GM23338 (cell line): Measurements from ENCODE around the gene RORB. TPM values are rescaled to one million over a fixed set of nuclear protein-coding genes. Genes with fewer than 3 reads are reported as not detected.

ENCODE experiments used
- ATAC-seq: fragments of 200-7000 bp; cut with Tn5 transposase; 3 replicates; pipeline ENCODE4 v1.9.1; 2020
- DNase-seq: peaks from one replicate; pipeline ENCODE4 v3.0.0-alpha.2; 2015; ENCODE audit warnings: low spot score
- H2AFZ ChIP-seq: fragments of 200-600 bp; sonication (generic); 2 replicates; pipeline ENCODE4 v1.8.0; 2016; ENCODE audit warnings: antibody characterized with exemption, mild to moderate bottlenecking, moderate library complexity
- H3F3A ChIP-seq: fragments of 200-600 bp; sonication (generic); replicated peaks from 2 replicates; pipeline ENCODE4 v1.8.0; 2017; ENCODE audit warnings: antibody characterized with exemption, mixed run types, low read depth
- H3K27ac ChIP-seq: fragments of 200-600 bp; sonication (generic); 2 replicates; pipeline ENCODE4 v1.6.1; 2016; ENCODE audit warnings: low read depth
- H3K27me3 ChIP-seq: fragments of 200-600 bp; sonication (generic); 2 replicates; pipeline ENCODE4 v1.8.0; 2016; ENCODE audit warnings: mild to moderate bottlenecking, mixed run types, moderate library complexity; ENCODE audit not compliant: insufficient read depth
- H3K36me3 ChIP-seq: fragments of 200-600 bp; sonication (generic); 2 replicates; pipeline ENCODE4 v1.8.0; 2016; ENCODE audit warnings: mild to moderate bottlenecking; ENCODE audit not compliant: insufficient read depth
- H3K4me1 ChIP-seq: fragments of 200-600 bp; sonication (generic); 2 replicates; pipeline ENCODE4 v1.8.0; 2016; ENCODE audit warnings: mild to moderate bottlenecking, moderate library complexity; ENCODE audit not compliant: insufficient read depth
- H3K4me2 ChIP-seq: fragments of 200-600 bp; sonication (generic); 2 replicates; pipeline ENCODE4 v1.7.1; 2017; ENCODE audit warnings: mixed run types
- H3K4me3 ChIP-seq: fragments of 200-600 bp; sonication (generic); 2 replicates; pipeline ENCODE4 v1.6.1; 2016; ENCODE audit warnings: mixed run types
- H3K79me2 ChIP-seq: fragments of 200-600 bp; sonication (generic); replicated peaks from 2 replicates; pipeline ENCODE4 v1.8.0; 2017; ENCODE audit warnings: mild to moderate bottlenecking; ENCODE audit not compliant: insufficient read depth
- H3K9me2 ChIP-seq: fragments of 200-600 bp; sonication (generic); 2 replicates; pipeline ENCODE4 v1.8.0; 2017; ENCODE audit not compliant: insufficient read depth
- H4K20me1 ChIP-seq: fragments of 200-600 bp; sonication (generic); replicated peaks from 2 replicates; pipeline ENCODE4 v1.8.0; 2017; ENCODE audit warnings: mild to moderate bottlenecking; ENCODE audit not compliant: insufficient read depth
- H3K27ac Mint-ChIP-seq: 2 replicates; pipeline ENCODE4 v1.8.0; 2020; ENCODE audit warnings: inconsistent platforms, mild to moderate bottlenecking, moderate library complexity, mixed read lengths
- H3K27me3 Mint-ChIP-seq: 3 replicates; pipeline ENCODE4 v1.8.0; 2022; ENCODE audit warnings: low read depth, mild to moderate bottlenecking, moderate library complexity, mixed read lengths, inconsistent platforms; ENCODE audit not compliant: insufficient read depth, poor library complexity
- H3K36me3 Mint-ChIP-seq: 3 replicates; pipeline ENCODE4 v1.8.0; 2021; ENCODE audit warnings: low read depth, mild to moderate bottlenecking, inconsistent platforms, moderate library complexity, mixed read lengths
- H3K4me1 Mint-ChIP-seq: 3 replicates; pipeline ENCODE4 v1.8.0; 2020; ENCODE audit warnings: mild to moderate bottlenecking, inconsistent platforms, mixed read lengths
- H3K4me3 Mint-ChIP-seq: 3 replicates; pipeline ENCODE4 v1.8.0; 2021; ENCODE audit warnings: moderate library complexity, mild to moderate bottlenecking, inconsistent platforms, mixed read lengths
- H3K9me3 Mint-ChIP-seq: 3 replicates; pipeline ENCODE4 v1.8.0; 2020; ENCODE audit warnings: moderate library complexity, mild to moderate bottlenecking, inconsistent platforms, mixed read lengths
- CREB1 ChIP-seq: fragments of 250-450 bp; sonication (Bioruptor Pico); IDR thresholded peaks from 2 replicates; pipeline ENCODE4 v1.5.0; 2020; ENCODE audit warnings: low read depth, mild to moderate bottlenecking, moderate library complexity
- ETS1 ChIP-seq: IDR thresholded peaks from 2 replicates; pipeline ENCODE4 v1.6.1; 2016; ENCODE audit warnings: antibody characterized with exemption
- EZH2 ChIP-seq: fragments of 200-600 bp; sonication (generic); IDR thresholded peaks from one replicate; pipeline ENCODE4 v1.8.0; 2017; ENCODE audit warnings: antibody characterized with exemption, mild to moderate bottlenecking, low read depth; ENCODE audit not compliant: unreplicated experiment
- JUNB ChIP-seq: IDR thresholded peaks from one replicate; pipeline ENCODE4 v1.6.1; 2016; ENCODE audit warnings: antibody characterized with exemption; ENCODE audit not compliant: unreplicated experiment
- NANOG ChIP-seq: IDR thresholded peaks from 2 replicates; pipeline ENCODE4 v1.6.1; 2016; ENCODE audit warnings: antibody characterized with exemption, borderline replicate concordance
- POLR2AphosphoS5 ChIP-seq: IDR thresholded peaks from 2 replicates; pipeline ENCODE4 v1.6.1; 2016; ENCODE audit warnings: antibody characterized with exemption, low read depth
- STAT1 ChIP-seq: IDR thresholded peaks from one replicate; pipeline ENCODE4 v1.6.1; 2016; ENCODE audit warnings: antibody characterized with exemption; ENCODE audit not compliant: unreplicated experiment
- ZNF114 ChIP-seq: fragments of 250-450 bp; sonication (Bioruptor Pico); IDR thresholded peaks from 2 replicates; pipeline ENCODE4 v1.5.0; 2020; ENCODE audit warnings: mild to moderate bottlenecking, moderate library complexity
- ZNF331 ChIP-seq: fragments of 250-450 bp; sonication (Bioruptor Pico); IDR thresholded peaks from 2 replicates; pipeline ENCODE4 v1.5.0; 2020; ENCODE audit warnings: low read depth, mild to moderate bottlenecking, moderate library complexity
- polyA plus RNA-seq: library from polyadenylated mRNA; unstranded; fragments of >200 nt; fragmentation: Nextera tagmentation; extraction: Ambion mirVana; gene quantifications from 2 replicates; pipeline ENCODE4 v1.2.1, GENCODE V29; 2016
- total RNA-seq: library from RNA; depleted of rRNA; stranded (reverse); fragments of >200 nt; shearing (Covaris generic); gene quantifications from 2 replicates; pipeline ENCODE4 v1.2.3, GENCODE V29; 2014
- TF ChIP-seq, protein P1 (sequence below): IDR thresholded peaks from one replicate; pipeline ENCODE4 v1.6.1; 2018; ENCODE audit warnings: antibody characterized with exemption; ENCODE audit not compliant: unreplicated experiment
- TF ChIP-seq, protein P2 (sequence below): fragments of 250-450 bp; sonication (Bioruptor Pico); IDR thresholded peaks from 2 replicates; pipeline ENCODE4 v1.5.0; 2020; ENCODE audit warnings: mild to moderate bottlenecking, moderate library complexity
- TF ChIP-seq, protein P3 (sequence below), 2 experiments: fragments of 200-600 bp in 1 of 2; sonication (generic) in 1 of 2; conservative IDR thresholded peaks; 2 replicates each; pipeline versions ENCODE4 v1.5.1 to v1.6.1; 2016 to 2017; ENCODE audit warnings: antibody characterized with exemption in 2 of 2, low read depth in 2 of 2, mild to moderate bottlenecking in 2 of 2, moderate library complexity in 1 of 2

RORB gene
- total and polyA plus RNA-seq, 2 experiments from 2014 or later: 1.2 to 4.5 TPM

DNA sequence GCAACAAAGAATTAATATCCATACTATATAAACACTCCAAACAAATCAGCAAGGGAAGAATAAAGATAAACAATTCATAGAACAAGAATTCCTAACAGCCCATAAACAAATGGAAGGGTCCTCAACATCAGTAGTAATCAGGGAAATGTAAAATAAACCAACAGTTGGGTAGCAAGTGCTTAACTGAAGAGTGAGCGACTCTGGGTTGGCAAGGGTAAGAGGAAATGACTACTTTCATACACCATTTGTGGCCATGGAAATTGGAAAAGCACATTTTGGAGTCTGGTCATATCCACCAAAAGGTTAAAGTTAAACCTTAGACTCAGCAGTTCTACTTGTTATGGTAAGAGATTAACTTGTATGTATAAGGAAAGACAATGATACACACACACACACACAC, 17.4 kb upstream of the RORB start:
- Histone ChIP-seq H3F3A (no peaks in the 10 kb centered on the region), H3K36me3 (peaks cover 5% of the 10 kb centered on the region; the same call in 1 of the 2 replicates), H3K9me2 (0 out of 2 replicates have a peak, but pooled peaks cover 3% of the 10 kb centered on the region), H3K4me1 (no peaks in the 10 kb centered on the region), H3K4me2 (no peak overlapping the region), H3K27ac (no peak overlapping the region), H3K27me3 (no peaks in the 10 kb centered on the region), H4K20me1 (no peaks in the 10 kb centered on the region), H3K79me2 (no peaks in the 10 kb centered on the region), H2AFZ (no peak overlapping the region), H3K4me3 (no peak overlapping the region)
- Mint-ChIP-seq H3K36me3 (peaks cover 23% of the 10 kb centered on the region), H3K4me1 (no peaks in the 10 kb centered on the region), H3K9me3 (peaks cover 28% of the 10 kb centered on the region), H3K27ac (no peak overlapping the region), H3K27me3 (no peaks in the 10 kb centered on the region), H3K4me3 (no peak overlapping the region)
- TF ChIP-seq ZNF114 (CRISPR knock-in tag): no peak
- no peak for TF ChIP-seq JUNB
- TF ChIP-seq, protein P1, sequence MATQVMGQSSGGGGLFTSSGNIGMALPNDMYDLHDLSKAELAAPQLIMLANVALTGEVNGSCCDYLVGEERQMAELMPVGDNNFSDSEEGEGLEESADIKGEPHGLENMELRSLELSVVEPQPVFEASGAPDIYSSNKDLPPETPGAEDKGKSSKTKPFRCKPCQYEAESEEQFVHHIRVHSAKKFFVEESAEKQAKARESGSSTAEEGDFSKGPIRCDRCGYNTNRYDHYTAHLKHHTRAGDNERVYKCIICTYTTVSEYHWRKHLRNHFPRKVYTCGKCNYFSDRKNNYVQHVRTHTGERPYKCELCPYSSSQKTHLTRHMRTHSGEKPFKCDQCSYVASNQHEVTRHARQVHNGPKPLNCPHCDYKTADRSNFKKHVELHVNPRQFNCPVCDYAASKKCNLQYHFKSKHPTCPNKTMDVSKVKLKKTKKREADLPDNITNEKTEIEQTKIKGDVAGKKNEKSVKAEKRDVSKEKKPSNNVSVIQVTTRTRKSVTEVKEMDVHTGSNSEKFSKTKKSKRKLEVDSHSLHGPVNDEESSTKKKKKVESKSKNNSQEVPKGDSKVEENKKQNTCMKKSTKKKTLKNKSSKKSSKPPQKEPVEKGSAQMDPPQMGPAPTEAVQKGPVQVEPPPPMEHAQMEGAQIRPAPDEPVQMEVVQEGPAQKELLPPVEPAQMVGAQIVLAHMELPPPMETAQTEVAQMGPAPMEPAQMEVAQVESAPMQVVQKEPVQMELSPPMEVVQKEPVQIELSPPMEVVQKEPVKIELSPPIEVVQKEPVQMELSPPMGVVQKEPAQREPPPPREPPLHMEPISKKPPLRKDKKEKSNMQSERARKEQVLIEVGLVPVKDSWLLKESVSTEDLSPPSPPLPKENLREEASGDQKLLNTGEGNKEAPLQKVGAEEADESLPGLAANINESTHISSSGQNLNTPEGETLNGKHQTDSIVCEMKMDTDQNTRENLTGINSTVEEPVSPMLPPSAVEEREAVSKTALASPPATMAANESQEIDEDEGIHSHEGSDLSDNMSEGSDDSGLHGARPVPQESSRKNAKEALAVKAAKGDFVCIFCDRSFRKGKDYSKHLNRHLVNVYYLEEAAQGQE: no peak
- no peak for TF ChIP-seq ETS1
- no peak for TF ChIP-seq ZNF331
- TF ChIP-seq NANOG: no peak
- no peak for TF ChIP-seq POLR2AphosphoS5
- TF ChIP-seq, protein P2, sequence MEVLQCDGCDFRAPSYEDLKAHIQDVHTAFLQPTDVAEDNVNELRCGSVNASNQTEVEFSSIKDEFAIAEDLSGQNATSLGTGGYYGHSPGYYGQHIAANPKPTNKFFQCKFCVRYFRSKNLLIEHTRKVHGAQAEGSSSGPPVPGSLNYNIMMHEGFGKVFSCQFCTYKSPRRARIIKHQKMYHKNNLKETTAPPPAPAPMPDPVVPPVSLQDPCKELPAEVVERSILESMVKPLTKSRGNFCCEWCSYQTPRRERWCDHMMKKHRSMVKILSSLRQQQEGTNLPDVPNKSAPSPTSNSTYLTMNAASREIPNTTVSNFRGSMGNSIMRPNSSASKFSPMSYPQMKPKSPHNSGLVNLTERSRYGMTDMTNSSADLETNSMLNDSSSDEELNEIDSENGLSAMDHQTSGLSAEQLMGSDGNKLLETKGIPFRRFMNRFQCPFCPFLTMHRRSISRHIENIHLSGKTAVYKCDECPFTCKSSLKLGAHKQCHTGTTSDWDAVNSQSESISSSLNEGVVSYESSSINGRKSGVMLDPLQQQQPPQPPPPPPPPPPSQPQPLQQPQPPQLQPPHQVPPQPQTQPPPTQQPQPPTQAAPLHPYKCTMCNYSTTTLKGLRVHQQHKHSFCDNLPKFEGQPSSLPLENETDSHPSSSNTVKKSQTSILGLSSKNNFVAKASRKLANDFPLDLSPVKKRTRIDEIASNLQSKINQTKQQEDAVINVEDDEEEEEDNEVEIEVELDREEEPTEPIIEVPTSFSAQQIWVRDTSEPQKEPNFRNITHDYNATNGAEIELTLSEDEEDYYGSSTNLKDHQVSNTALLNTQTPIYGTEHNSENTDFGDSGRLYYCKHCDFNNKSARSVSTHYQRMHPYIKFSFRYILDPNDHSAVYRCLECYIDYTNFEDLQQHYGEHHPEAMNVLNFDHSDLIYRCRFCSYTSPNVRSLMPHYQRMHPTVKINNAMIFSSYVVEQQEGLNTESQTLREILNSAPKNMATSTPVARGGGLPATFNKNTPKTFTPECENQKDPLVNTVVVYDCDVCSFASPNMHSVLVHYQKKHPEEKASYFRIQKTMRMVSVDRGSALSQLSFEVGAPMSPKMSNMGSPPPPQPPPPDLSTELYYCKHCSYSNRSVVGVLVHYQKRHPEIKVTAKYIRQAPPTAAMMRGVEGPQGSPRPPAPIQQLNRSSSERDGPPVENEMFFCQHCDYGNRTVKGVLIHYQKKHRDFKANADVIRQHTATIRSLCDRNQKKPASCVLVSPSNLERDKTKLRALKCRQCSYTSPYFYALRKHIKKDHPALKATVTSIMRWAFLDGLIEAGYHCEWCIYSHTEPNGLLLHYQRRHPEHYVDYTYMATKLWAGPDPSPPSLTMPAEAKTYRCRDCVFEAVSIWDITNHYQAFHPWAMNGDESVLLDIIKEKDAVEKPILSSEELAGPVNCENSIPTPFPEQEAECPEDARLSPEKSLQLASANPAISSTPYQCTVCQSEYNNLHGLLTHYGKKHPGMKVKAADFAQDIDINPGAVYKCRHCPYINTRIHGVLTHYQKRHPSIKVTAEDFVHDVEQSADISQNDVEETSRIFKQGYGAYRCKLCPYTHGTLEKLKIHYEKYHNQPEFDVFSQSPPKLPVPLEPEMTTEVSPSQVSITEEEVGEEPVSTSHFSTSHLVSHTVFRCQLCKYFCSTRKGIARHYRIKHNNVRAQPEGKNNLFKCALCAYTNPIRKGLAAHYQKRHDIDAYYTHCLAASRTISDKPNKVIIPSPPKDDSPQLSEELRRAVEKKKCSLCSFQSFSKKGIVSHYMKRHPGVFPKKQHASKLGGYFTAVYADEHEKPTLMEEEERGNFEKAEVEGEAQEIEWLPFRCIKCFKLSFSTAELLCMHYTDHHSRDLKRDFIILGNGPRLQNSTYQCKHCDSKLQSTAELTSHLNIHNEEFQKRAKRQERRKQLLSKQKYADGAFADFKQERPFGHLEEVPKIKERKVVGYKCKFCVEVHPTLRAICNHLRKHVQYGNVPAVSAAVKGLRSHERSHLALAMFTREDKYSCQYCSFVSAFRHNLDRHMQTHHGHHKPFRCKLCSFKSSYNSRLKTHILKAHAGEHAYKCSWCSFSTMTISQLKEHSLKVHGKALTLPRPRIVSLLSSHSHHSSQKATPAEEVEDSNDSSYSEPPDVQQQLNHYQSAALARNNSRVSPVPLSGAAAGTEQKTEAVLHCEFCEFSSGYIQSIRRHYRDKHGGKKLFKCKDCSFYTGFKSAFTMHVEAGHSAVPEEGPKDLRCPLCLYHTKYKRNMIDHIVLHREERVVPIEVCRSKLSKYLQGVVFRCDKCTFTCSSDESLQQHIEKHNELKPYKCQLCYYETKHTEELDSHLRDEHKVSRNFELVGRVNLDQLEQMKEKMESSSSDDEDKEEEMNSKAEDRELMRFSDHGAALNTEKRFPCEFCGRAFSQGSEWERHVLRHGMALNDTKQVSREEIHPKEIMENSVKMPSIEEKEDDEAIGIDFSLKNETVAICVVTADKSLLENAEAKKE: no peak
- TF ChIP-seq CREB1: no peak
- no peak for TF ChIP-seq STAT1
- TF ChIP-seq, protein P3, sequence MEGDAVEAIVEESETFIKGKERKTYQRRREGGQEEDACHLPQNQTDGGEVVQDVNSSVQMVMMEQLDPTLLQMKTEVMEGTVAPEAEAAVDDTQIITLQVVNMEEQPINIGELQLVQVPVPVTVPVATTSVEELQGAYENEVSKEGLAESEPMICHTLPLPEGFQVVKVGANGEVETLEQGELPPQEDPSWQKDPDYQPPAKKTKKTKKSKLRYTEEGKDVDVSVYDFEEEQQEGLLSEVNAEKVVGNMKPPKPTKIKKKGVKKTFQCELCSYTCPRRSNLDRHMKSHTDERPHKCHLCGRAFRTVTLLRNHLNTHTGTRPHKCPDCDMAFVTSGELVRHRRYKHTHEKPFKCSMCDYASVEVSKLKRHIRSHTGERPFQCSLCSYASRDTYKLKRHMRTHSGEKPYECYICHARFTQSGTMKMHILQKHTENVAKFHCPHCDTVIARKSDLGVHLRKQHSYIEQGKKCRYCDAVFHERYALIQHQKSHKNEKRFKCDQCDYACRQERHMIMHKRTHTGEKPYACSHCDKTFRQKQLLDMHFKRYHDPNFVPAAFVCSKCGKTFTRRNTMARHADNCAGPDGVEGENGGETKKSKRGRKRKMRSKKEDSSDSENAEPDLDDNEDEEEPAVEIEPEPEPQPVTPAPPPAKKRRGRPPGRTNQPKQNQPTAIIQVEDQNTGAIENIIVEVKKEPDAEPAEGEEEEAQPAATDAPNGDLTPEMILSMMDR (conservative IDR thresholded peaks at IDR 0.05; ENCODE audit: low read depth in 2 of 2): no peak
- no peak for TF ChIP-seq EZH2
- ATAC-seq: no peak
- no peak for DNase-seq
